ENCODE data around the gene VTI1A. TPM values are rescaled to one million over a fixed set of nuclear protein-coding genes. Genes with fewer than 3 reads are reported as not detected.

Gene VTI1A
- total RNA-seq, 1 donor from 2014 or later, result 32.6 TPM

- H3K4me1 Mint-ChIP-seq (ENCODE audit: unreplicated experiment), result peaks cover 4% of the 10 kb centered on the region
Observed at GRCh38 chr10:112672706-112673105, 225.7 kb downstream of the VTI1A start.

GRCh38 chr10:112675560-112676083, 228.6 kb downstream of the VTI1A start:
- Mint-ChIP-seq H3K9me3 (no peaks in the 10 kb centered on the region), H3K27ac (no peak overlapping the region), H3K36me3 (no peaks in the 10 kb centered on the region), H3K4me3 (no peak overlapping the region), H3K4me1 (ENCODE audit: unreplicated experiment) (peaks cover 4% of the 10 kb centered on the region), H3K27me3 (no peaks in the 10 kb centered on the region)
- no peak for TF ChIP-seq CTCF (conservative IDR thresholded peaks at IDR 0.05)
- DNase-seq (ENCODE audit: extremely low spot score, unreplicated experiment), result no peak

More at GRCh38 chr10:112672706-112673105, 225.7 kb downstream of the VTI1A start:
- no peaks in the 10 kb centered on the region for H3K9me3 Mint-ChIP-seq
- peaks cover 12% of the 10 kb centered on the region for H3K36me3 Mint-ChIP-seq
- H3K27me3 Mint-ChIP-seq, result no peaks in the 10 kb centered on the region
- H3K4me3 Mint-ChIP-seq, result no peak overlapping the region
- H3K27ac Mint-ChIP-seq, result no peak overlapping the region
- no peak for TF ChIP-seq CTCF (conservative IDR thresholded peaks at IDR 0.05)
- no peak for DNase-seq (ENCODE audit: extremely low spot score, unreplicated experiment)

GRCh38 chr10:112677689-112678088, 230.7 kb downstream of the VTI1A start:
- Mint-ChIP-seq H3K4me3 (no peak overlapping the region), H3K27me3 (no peaks in the 10 kb centered on the region)

GRCh38 chr10:112678581-112678980, 231.6 kb downstream of the VTI1A start:
- Mint-ChIP-seq H3K4me1 (ENCODE audit: unreplicated experiment) (no peaks in the 10 kb centered on the region), H3K9me3 (no peaks in the 10 kb centered on the region), H3K27me3 (no peaks in the 10 kb centered on the region), H3K4me3 (no peak overlapping the region), H3K27ac (no peak overlapping the region), H3K36me3 (no peaks in the 10 kb centered on the region)
- DNase-seq (ENCODE audit: extremely low spot score, unreplicated experiment), result no peak
- TF ChIP-seq CTCF (conservative IDR thresholded peaks at IDR 0.05), result no peak

More at GRCh38 chr10:112677689-112678088, 230.7 kb downstream of the VTI1A start:
- H3K9me3 Mint-ChIP-seq, result no peaks in the 10 kb centered on the region
- DNase-seq (ENCODE audit: extremely low spot score, unreplicated experiment), result no peak
- no peak for TF ChIP-seq CTCF (conservative IDR thresholded peaks at IDR 0.05)
- no peak overlapping the region for H3K27ac Mint-ChIP-seq
- H3K36me3 Mint-ChIP-seq, result no peaks in the 10 kb centered on the region
- peaks cover 4% of the 10 kb centered on the region for H3K4me1 Mint-ChIP-seq (ENCODE audit: unreplicated experiment)

GRCh38 chr10:112678987-112679386, 232.0 kb downstream of the VTI1A start:
- H3K27me3 Mint-ChIP-seq, result no peaks in the 10 kb centered on the region
- DNase-seq (ENCODE audit: extremely low spot score, unreplicated experiment), result no peak
- H3K4me1 Mint-ChIP-seq (ENCODE audit: unreplicated experiment), result no peaks in the 10 kb centered on the region
- H3K9me3 Mint-ChIP-seq, result no peaks in the 10 kb centered on the region
- no peak overlapping the region for H3K4me3 Mint-ChIP-seq
- H3K36me3 Mint-ChIP-seq, result no peaks in the 10 kb centered on the region
- TF ChIP-seq CTCF (conservative IDR thresholded peaks at IDR 0.05), result no peak
- H3K27ac Mint-ChIP-seq, result no peak overlapping the region

GRCh38 chr10:112679392-112679791, 232.4 kb downstream of the VTI1A start:
- no peaks in the 10 kb centered on the region for H3K27me3 Mint-ChIP-seq
- H3K36me3 Mint-ChIP-seq, result no peaks in the 10 kb centered on the region
- no peaks in the 10 kb centered on the region for H3K9me3 Mint-ChIP-seq
- H3K4me3 Mint-ChIP-seq, result no peak overlapping the region
- H3K4me1 Mint-ChIP-seq (ENCODE audit: unreplicated experiment), result no peaks in the 10 kb centered on the region
- no peak overlapping the region for H3K27ac Mint-ChIP-seq
- no peak for DNase-seq (ENCODE audit: extremely low spot score, unreplicated experiment)
- no peak for TF ChIP-seq CTCF (conservative IDR thresholded peaks at IDR 0.05)
